A673 (cell line): ENCODE data around the gene KLHDC9.

Source experiments
- CTCF ChIP-seq: fragments of 300-800, 200-600 bp; sonication (generic); conservative IDR thresholded peaks from 2 replicates; pipeline ENCODE4 v1.5.1; 2017; ENCODE audit warnings: low read depth, mild to moderate bottlenecking, antibody characterized with exemption, low read length, moderate library complexity, mixed read lengths
- EZH2 ChIP-seq: fragments of 200-600 bp; sonication (generic); IDR thresholded peaks from 2 replicates; pipeline ENCODE4 v1.6.1; 2017; ENCODE audit warnings: borderline replicate concordance, low read depth, mild to moderate bottlenecking, mixed read lengths, antibody characterized with exemption, low read length; ENCODE audit not compliant: poor library complexity, severe bottlenecking

GRCh38 chr1:161094481-161094880 lies 3.7 kb upstream of the KLHDC9 start:
- no peak for TF ChIP-seq EZH2
- no peak for TF ChIP-seq CTCF
